DMS114 treated with DMSO at 0.1 percent for 48 hours (cell line): ENCODE data around the gene NAT9.

Experiments used
- DNase-seq: peaks from one replicate; lab custom pipeline; 2025; ENCODE audit not compliant: unreplicated experiment; lab: John Stamatoyannopoulos, UW

NAT9 gene

GRCh38 chr17:74746922-74747321 is 29.2 kb downstream of the NAT9 start:
- DNase-seq, result no peak

- DNase-seq, result no peak
Measured at GRCh38 chr17:74746376-74746775, 29.8 kb downstream of the NAT9 start.

DNA sequence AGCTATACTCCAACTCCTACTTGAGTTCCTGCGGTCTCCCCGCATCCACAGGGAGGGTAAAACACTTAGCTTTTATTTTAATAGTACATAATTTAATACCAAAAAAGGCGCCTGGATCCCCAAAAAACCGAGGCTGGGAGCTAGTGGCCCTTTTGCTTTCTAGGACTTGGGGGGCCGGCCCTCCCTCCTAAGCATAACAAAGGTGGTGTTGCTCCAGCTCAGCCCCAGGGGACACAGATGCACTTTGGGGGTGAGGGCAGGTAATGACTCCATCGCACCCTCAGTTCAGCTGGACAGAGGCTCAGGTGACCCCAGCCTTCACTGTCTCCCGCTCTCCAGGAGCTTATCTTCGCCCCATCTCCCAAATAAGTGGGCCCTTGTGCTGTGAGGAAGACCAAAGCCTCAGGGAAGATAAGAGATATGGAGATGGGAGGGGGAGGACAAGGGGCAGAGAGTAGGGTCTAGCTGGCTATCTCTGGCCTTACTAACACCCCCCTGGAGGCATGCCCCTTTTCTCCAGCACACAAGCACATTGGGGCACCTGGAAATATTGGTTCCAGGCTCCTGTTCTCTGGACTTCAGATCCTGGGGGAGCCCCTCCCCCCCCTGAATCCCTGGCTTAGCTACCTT is 30.5 kb downstream of the NAT9 start:
- no peak for DNase-seq

- no peak for DNase-seq
Measured at GRCh38 chr17:74744714-74745547, 31.2 kb downstream of the NAT9 start.

GRCh38 chr17:74744349-74744713 is 31.8 kb downstream of the NAT9 start:
- no peak for DNase-seq

DNA sequence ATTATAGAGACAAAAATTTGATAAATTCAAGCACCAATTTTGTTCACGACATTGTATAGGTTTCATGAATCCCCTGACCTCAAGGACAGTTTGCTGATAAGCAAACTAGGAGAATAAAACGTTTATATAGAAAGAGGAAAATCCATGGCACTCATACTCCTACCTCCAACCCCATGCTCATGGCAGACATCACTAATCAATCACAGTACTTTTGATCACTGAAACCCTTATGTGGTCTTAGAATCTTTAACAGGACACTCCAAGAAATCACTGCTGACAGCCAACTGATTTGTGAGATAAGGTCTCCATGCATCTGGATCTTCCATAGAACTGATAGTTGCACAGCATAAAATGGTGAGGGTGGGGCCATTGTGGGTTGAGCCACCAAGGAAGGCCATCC is 32.4 kb downstream of the NAT9 start:
- no peak for DNase-seq

- DNase-seq, result no peak
Measured at GRCh38 chr17:74742978-74743545, 33.1 kb downstream of the NAT9 start.

- no peak for DNase-seq
Measured at GRCh38 chr17:74742153-74742515, 34.0 kb downstream of the NAT9 start.

- no peak for DNase-seq
Measured at GRCh38 chr17:74740641-74741387, 35.3 kb downstream of the NAT9 start.

DNA sequence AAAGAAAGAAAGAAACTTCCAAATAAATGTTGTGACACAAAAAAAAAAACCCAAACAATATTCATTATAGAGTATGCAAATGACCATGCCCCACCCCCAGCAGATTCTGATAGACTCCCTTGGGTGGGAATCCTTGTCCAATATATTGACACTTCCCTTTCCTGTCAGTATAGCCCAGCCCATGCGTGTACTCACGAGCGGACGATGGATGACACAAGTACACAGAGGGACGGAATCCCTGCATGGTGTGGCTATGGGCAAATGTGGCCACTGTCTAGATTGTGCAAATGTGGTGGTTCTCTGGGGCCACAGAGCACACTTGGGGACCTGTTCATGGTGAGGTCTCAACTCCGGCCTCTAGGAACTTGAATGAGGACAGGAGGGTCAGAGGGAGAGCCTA is 36.0 kb downstream of the NAT9 start:
- no peak for DNase-seq

- no peak for DNase-seq
Measured at GRCh38 chr17:74739227-74739831, 36.8 kb downstream of the NAT9 start.

- DNase-seq, result no peak
Measured at GRCh38 chr17:74738051-74738996, 37.8 kb downstream of the NAT9 start.

DNA sequence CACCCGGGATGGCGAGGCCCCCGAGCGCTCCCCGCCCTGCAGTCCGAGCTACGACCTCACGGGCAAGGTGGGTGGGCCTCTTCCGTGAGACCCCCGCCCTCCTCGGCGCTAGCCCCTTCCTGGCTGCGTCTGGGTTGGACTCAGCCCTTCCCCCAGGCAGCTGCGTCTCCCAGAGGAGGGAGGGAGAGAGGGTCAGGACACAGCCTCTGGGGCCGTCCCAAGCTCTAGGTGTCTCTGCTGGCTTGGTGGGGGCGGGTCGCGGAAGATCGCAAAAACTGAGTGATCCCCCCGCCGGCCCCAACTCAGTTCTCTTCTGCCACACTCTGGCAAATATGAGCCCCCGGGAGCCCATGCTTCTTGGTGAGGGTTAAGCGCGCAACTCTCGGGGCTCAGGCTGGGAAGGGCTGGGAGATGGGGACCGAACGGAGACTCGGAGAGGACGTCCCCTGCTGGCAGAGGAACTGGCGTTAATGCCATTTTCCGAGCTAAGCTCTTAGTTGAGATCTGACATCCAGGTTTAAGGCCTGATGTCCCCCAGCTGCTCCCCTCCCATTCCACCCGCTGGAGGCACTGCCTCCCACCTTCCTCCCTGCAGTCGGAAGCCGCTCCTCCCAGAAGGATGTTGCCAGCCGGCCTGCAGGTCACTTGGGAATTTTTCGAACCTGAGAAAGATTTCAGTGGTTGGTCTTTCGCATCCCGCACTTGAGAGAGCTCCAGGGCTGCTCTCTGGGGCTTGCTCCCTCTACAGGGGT is 38.7 kb downstream of the NAT9 start:
- DNase-seq, result no peak

- no peak for DNase-seq
Measured at GRCh38 chr17:74736513-74737298, 39.4 kb downstream of the NAT9 start, which contains the start of gene RAB37. RAB37 (plus strand) TSS chr17:74737256; CDS start chr17:74737273, 17 bp downstream.

DNA sequence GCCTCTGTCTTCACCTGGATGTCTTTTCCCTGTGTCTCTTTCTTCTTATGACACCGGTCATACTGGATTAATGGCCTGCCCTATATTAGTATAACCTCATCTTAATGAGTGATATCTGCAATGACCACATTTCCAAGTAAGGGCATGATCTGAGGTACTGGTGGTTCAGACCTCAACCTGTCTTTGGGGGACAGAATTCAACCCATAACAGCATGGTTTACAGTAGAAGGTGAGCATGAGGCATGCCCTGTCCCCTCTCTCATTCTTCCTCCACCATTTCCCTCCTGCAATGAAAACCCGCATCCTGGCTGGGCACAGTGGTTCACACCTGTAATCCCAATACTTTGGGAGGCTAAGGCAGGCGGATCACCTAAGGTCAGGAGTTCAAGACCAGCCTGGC is 41.9 kb downstream of the NAT9 start:
- DNase-seq, result no peak

- DNase-seq, result no peak
Measured at GRCh38 chr17:74733365-74734122, 42.6 kb downstream of the NAT9 start.

- DNase-seq, result no peak
Measured at GRCh38 chr17:74732042-74732867, 43.9 kb downstream of the NAT9 start.
